ENCODE data around the gene COA3.

Gene COA3

DNA sequence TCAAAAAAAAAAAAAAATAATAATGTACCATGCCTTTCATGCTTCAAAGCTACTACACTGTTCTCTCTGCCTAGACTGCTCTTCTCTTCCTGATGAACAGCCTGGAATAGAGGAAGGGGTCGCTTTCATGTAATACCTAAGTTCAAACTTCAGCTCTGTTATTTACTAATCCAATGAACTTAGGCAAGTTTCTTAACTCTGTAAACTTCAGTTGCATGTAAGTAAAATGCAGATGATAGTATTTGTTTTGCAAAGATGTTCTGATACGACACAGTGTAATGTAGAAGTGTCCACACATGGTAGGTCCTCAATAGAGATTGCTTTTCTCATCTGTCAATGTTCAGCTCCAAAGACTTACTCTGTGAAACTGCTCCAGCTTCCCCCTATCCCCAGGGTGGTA lies 6.6 kb downstream of the COA3 start:
- TF ChIP-seq, protein P1, sequence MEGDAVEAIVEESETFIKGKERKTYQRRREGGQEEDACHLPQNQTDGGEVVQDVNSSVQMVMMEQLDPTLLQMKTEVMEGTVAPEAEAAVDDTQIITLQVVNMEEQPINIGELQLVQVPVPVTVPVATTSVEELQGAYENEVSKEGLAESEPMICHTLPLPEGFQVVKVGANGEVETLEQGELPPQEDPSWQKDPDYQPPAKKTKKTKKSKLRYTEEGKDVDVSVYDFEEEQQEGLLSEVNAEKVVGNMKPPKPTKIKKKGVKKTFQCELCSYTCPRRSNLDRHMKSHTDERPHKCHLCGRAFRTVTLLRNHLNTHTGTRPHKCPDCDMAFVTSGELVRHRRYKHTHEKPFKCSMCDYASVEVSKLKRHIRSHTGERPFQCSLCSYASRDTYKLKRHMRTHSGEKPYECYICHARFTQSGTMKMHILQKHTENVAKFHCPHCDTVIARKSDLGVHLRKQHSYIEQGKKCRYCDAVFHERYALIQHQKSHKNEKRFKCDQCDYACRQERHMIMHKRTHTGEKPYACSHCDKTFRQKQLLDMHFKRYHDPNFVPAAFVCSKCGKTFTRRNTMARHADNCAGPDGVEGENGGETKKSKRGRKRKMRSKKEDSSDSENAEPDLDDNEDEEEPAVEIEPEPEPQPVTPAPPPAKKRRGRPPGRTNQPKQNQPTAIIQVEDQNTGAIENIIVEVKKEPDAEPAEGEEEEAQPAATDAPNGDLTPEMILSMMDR (IDR thresholded peaks at IDR 0.05), result no peak

GRCh38 chr17:42787266-42787665 lies 11.2 kb downstream of the COA3 start:
- no peaks in the 10 kb centered on the region for H3K9me3 ChIP-seq
- no peak overlapping the region for H3K4me3 ChIP-seq (ENCODE audit: low read depth in 1 of 2, low read length in 1 of 2)
- TF ChIP-seq, protein P1 (IDR thresholded peaks at IDR 0.05), result no peak
- no peaks in the 10 kb centered on the region for H3K36me3 ChIP-seq
- peaks cover 8 to 13% of the 10 kb centered on the region in 2 experiments for H3K4me1 ChIP-seq (ENCODE audit: control insufficient read depth in 1 of 2, insufficient read depth in 1 of 2, low read depth in 1 of 2, low read length in 1 of 2)
- peaks cover 99% of the 10 kb centered on the region for H3K27me3 ChIP-seq
- H3K27ac ChIP-seq, result no peak overlapping the region

More for the DNA sequence above, 6.6 kb downstream of the COA3 start:
- H3K4me1 ChIP-seq (ENCODE audit: control insufficient read depth in 1 of 2, insufficient read depth in 1 of 2, low read depth in 1 of 2, low read length in 1 of 2), result no peaks in the 10 kb centered on the region
- no peaks in the 10 kb centered on the region for H3K36me3 ChIP-seq
- no peak overlapping the region for H3K27ac ChIP-seq
- H3K27me3 ChIP-seq, result peaks cover 58% of the 10 kb centered on the region
- no peak overlapping the region for H3K4me3 ChIP-seq (ENCODE audit: low read depth in 1 of 2, low read length in 1 of 2)
- no peaks in the 10 kb centered on the region for H3K9me3 ChIP-seq

- TF ChIP-seq, protein P1 (IDR thresholded peaks at IDR 0.05), result no peak
- Histone ChIP-seq H3K4me1 (ENCODE audit: control insufficient read depth in 1 of 2, insufficient read depth in 1 of 2, low read depth in 1 of 2, low read length in 1 of 2) (peaks cover 8 to 21% of the 10 kb centered on the region in 2 experiments), H3K27me3 (peaks cover 100% of the 10 kb centered on the region), H3K9me3 (no peaks in the 10 kb centered on the region), H3K4me3 (ENCODE audit: low read depth in 1 of 2, low read length in 1 of 2) (no peak overlapping the region), H3K27ac (no peak overlapping the region), H3K36me3 (peaks cover 3% of the 10 kb centered on the region)
Measured at GRCh38 chr17:42784811-42785592, 13.5 kb downstream of the COA3 start.

GRCh38 chr17:42784409-42784808 lies 14.1 kb downstream of the COA3 start:
- no peak overlapping the region for H3K4me3 ChIP-seq (ENCODE audit: low read depth in 1 of 2, low read length in 1 of 2)
- H3K36me3 ChIP-seq, result peaks cover 9% of the 10 kb centered on the region
- peaks cover 100% of the 10 kb centered on the region for H3K27me3 ChIP-seq
- H3K27ac ChIP-seq, result no peak overlapping the region
- H3K9me3 ChIP-seq, result no peaks in the 10 kb centered on the region
- TF ChIP-seq, protein P1 (IDR thresholded peaks at IDR 0.05), result no peak
- peaks cover 8 to 21% of the 10 kb centered on the region in 2 experiments for H3K4me1 ChIP-seq (ENCODE audit: control insufficient read depth in 1 of 2, insufficient read depth in 1 of 2, low read depth in 1 of 2, low read length in 1 of 2)

DNA sequence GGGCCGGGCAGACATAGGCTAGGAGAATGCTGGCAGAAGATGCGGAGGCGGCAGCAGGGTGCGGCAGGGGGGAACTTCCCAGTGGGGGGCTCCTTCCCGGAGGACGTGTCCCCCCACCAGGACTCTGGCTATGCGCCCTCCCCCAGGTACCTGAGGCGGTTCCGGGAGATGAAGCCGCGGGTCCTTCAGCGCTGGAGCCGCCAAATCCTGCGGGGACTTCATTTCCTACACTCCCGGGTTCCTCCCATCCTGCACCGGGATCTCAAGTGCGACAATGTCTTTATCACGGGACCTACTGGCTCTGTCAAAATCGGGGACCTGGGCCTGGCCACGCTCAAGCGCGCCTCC lies 14.7 kb downstream of the COA3 start:
- H3K9me3 ChIP-seq, result no peaks in the 10 kb centered on the region
- H3K4me3 ChIP-seq (ENCODE audit: low read depth in 1 of 2, low read length in 1 of 2), result no peak overlapping the region
- peaks cover 98% of the 10 kb centered on the region for H3K27me3 ChIP-seq
- TF ChIP-seq, protein P1 (IDR thresholded peaks at IDR 0.05), result no peak
- no peak overlapping the region for H3K27ac ChIP-seq
- H3K36me3 ChIP-seq, result peaks cover 15% of the 10 kb centered on the region
- peaks cover 8 to 21% of the 10 kb centered on the region in 2 experiments for H3K4me1 ChIP-seq (ENCODE audit: control insufficient read depth in 1 of 2, insufficient read depth in 1 of 2, low read depth in 1 of 2, low read length in 1 of 2)

Data from neutrophil (primary cell).